Heart right ventricle (tissue), 16 donors: ENCODE data around the gene ABHD16A. TPM values are rescaled to one million over a fixed set of nuclear protein-coding genes. Genes with fewer than 3 reads are reported as not detected.

ENCODE experiments used
- ATAC-seq, 8 donors: fragments of 200-7000 bp; cut with Tn5 transposase; one replicate each; pipeline ENCODE4 v1.9.1; 2020; ENCODE audit warnings: mild to moderate bottlenecking in 8 of 8, moderate library complexity in 8 of 8, moderate number of reproducible peaks in 1 of 8
- DNase-seq, 2 donors: peaks; one replicate each; pipeline ENCODE4 v3.0.0-alpha.2; 2020
- H3K27ac ChIP-seq, 10 donors: fragments of 200-600 bp; sonication (generic) in 2 of 10; one replicate each; pipeline versions ENCODE4 v1.5.0 to v1.8.0; 2020 to 2022; ENCODE audit warnings: mild to moderate bottlenecking in 3 of 10
- H3K27me3 ChIP-seq, 7 donors: fragments of 200-600 bp; one replicate each; pipeline ENCODE4 v1.8.0; 2021 to 2022; ENCODE audit warnings: mild to moderate bottlenecking in 2 of 7
- H3K36me3 ChIP-seq, 9 donors: fragments of 200-600 bp; sonication (generic) in 1 of 9; one replicate each; pipeline versions ENCODE4 v1.5.0 to v1.8.0; 2020 to 2022; ENCODE audit warnings: mild to moderate bottlenecking in 2 of 9
- H3K4me1 ChIP-seq, 9 donors: fragments of 200-600 bp; sonication (generic) in 1 of 9; one replicate each; pipeline versions ENCODE4 v1.5.0 to v1.8.0; 2020 to 2022; ENCODE audit warnings: mild to moderate bottlenecking in 4 of 9
- H3K4me3 ChIP-seq, 10 donors: fragments of 200-600 bp; sonication (generic) in 2 of 10; one replicate each; pipeline versions ENCODE4 v1.5.0 to v1.8.0; 2020 to 2022; ENCODE audit warnings: mild to moderate bottlenecking in 7 of 10, moderate library complexity in 2 of 10
- H3K9me3 ChIP-seq, 11 donors: fragments of 200-600 bp in 10 of 11; sonication (generic) in 2 of 11; one replicate each; pipeline versions ENCODE4 v1.5.0 to v1.8.0; 2013 to 2022; ENCODE audit warnings: mild to moderate bottlenecking in 2 of 11, control low read depth in 1 of 11, moderate library complexity in 1 of 11
- CTCF ChIP-seq, 9 donors: fragments of 200-600 bp; sonication (generic) in 2 of 9; IDR thresholded peaks; one replicate each; pipeline versions ENCODE4 v1.5.0 to v1.8.0; 2021 to 2022; ENCODE audit warnings: antibody characterized with exemption in 9 of 9, mild to moderate bottlenecking in 5 of 9, moderate library complexity in 1 of 9
- WGBS, 2 donors: extraction: QIAGEN DNeasy Blood & Tissue Kit; methylation state at CpG; one replicate each; pipeline ENCODE4 v1.1.7; 2013; ENCODE audit warnings: inconsistent platforms in 1 of 2; 5-methylcytosine and 5-hydroxymethylcytosine counted together
- intact Hi-C, 10 donors: fragments of 100-400 bp; cut with DNase I; formaldehyde crosslinking; loops; one replicate each; pipeline versions ENCODE4 v1.11.1 to v1.14.2; 2022
- polyA plus RNA-seq, 2 donors: library from polyadenylated mRNA; stranded (reverse); fragments of 200-250 nt; gene quantifications; one replicate each; pipeline ENCODE4 v1.2.3, GENCODE V29; 2013
- total RNA-seq, 10 donors: library from RNA; stranded (reverse); fragmentation: NEBNext Ultra II Directional in 3 of 10; extraction: Animal tissue kit (Norgen Biotek cat#: 25700) in 3 of 10; gene quantifications; one replicate each; pipeline versions ENCODE4 v1.2.1 to v1.2.4, GENCODE V29; 2021 to 2023
- donor health status: Arrhythmogenic right ventricular cardiomyopathy.
- donor health status: ischemic (EF 13 %, LVEDD 7.1; RV severe dilation, severe dysfunction).
- donor health status: healthy with polysubstance abuse.
- donor health status: DM: no; HTN: yes; CAD: no.
- donor health status: DM: no; HTN: no; CAD: no.
- donor health status: ischemic (EF 25% LVEDD 6.9; RV normal size, moderate dysfunction).
- donor health status: ischemic (EF 25% LVEDD 5.7; RV mildly dilated, moderate dysfunction).
- donor health status: healthy.
- donor health status: DM: yes; HTN: yes; CAD: no.
- donor health status: Ischemic cardiomyopathy.
- donor health status: ischemic (EF 35%, LVEDD 5.7; RV mildly dilated, moderate dysfunction).
- donor health status: nonischemic (EF 11% LVEDD 7.7; RV severe dilation, severe dysfunction).
- donor health status: DM: yes; HTN: yes; CAD: no.
- donor health status: PGD.
- donor health status: ischemic (EF 29% LVEDD 5.4; RV normal size, mild dysfunction).
- donor health status: nonischemic (EF 23%, LVEDD 6.1; RV moderate dilation, normal function).

The ABHD16A gene
- total and polyA plus RNA-seq, 12 donors: 24.3 to 45.2 (median 28.7) TPM

GRCh38 chr6:31692353-31692752 is 10.8 kb downstream of the ABHD16A start:
- 79 to 89% methylated on average over 4 of the region's 4 CpGs for WGBS, 2 donors
- Histone ChIP-seq H3K27me3 (no peaks in the 10 kb centered on the region), H3K4me3 (no peak overlapping the region), H3K9me3 (no peaks in the 10 kb centered on the region), H3K4me1 (peaks cover 0 to 4% (median 0%) of the 10 kb centered on the region in 9 donors), H3K27ac (no peak overlapping the region), H3K36me3 (peaks cover 1 to 100% (median 75%) of the 10 kb centered on the region in 9 donors)
- no peak for TF ChIP-seq CTCF (IDR thresholded peaks at IDR 0.05)
- intact Hi-C loops: no loop called here
- ATAC-seq (no peak), DNase-seq (no peak)

GRCh38 chr6:31691564-31692108 is 11.5 kb downstream of the ABHD16A start:
- no peaks in the 10 kb centered on the region for H3K9me3 ChIP-seq
- H3K36me3 ChIP-seq: peaks cover 5 to 100% (median 79%) of the 10 kb centered on the region in 9 donors
- ATAC-seq (no peak), DNase-seq (no peak)
- H3K4me1 ChIP-seq: peaks cover 0 to 4% (median 0%) of the 10 kb centered on the region in 9 donors
- H3K27me3 ChIP-seq: no peaks in the 10 kb centered on the region
- H3K4me3 ChIP-seq: no peak overlapping the region
- 94 to 95% methylated on average over 12 of the region's 12 CpGs for WGBS, 2 donors
- H3K27ac ChIP-seq: no peak overlapping the region
- intact Hi-C loops: no loop called here
- TF ChIP-seq CTCF (IDR thresholded peaks at IDR 0.05): no peak

- DNase-seq (no peak), ATAC-seq (no peak)
- Histone ChIP-seq H3K4me3 (no peak overlapping the region), H3K36me3 (peaks cover 5 to 100% (median 77%) of the 10 kb centered on the region in 9 donors), H3K27me3 (no peaks in the 10 kb centered on the region), H3K27ac (no peak overlapping the region), H3K9me3 (no peaks in the 10 kb centered on the region), H3K4me1 (peaks cover 0 to 4% (median 0%) of the 10 kb centered on the region in 9 donors)
- WGBS, 2 donors: 89 to 92% methylated on average over 6 of the region's 6 CpGs
- no peak for TF ChIP-seq CTCF (IDR thresholded peaks at IDR 0.05)
- intact Hi-C loops: no loop called here
These were observed 12.1 kb downstream of the ABHD16A start for GRCh38 chr6:31691078-31691463.

GRCh38 chr6:31690231-31691077 is 12.7 kb downstream of the ABHD16A start:
- WGBS, 2 donors: 65 to 75% methylated on average over 10 of the region's 10 CpGs
- Histone ChIP-seq H3K4me1 (peaks cover 0 to 4% (median 0%) of the 10 kb centered on the region in 9 donors), H3K27me3 (no peaks in the 10 kb centered on the region), H3K9me3 (no peaks in the 10 kb centered on the region), H3K4me3 (no peak overlapping the region), H3K36me3 (peaks cover 5 to 100% (median 75%) of the 10 kb centered on the region in 9 donors), H3K27ac (no peak overlapping the region)
- ATAC-seq (peak in 3 of 8 donors; percentile 32 to 49 (median 40)), DNase-seq (no peak)
- TF ChIP-seq CTCF (IDR thresholded peaks at IDR 0.05): no peak
- intact Hi-C loops: no loop called here
